HFF-Myc (cell line): ENCODE measurements around the gene PTPN6.

Experiments used
- DNase-seq: peaks from one replicate; pipeline ENCODE4 v3.0.0-alpha.2; 2011; ENCODE audit warnings: low read depth; ENCODE audit errors: extremely low read depth
- H3K4me3 ChIP-seq: replicated peaks from 2 replicates; pipeline ENCODE4 v1.5.1; 2011; ENCODE audit warnings: low read depth, mild to moderate bottlenecking, control low read depth, low read length
- CTCF ChIP-seq: IDR thresholded peaks from 2 replicates; pipeline ENCODE4 v1.5.1; 2012; ENCODE audit warnings: mild to moderate bottlenecking, low read depth, low read length, control low read depth; ENCODE audit errors: missing control alignments

PTPN6 gene

GRCh38 chr12:6909421-6910145 lies 41.6 kb upstream of the PTPN6 start:
- no peak for TF ChIP-seq CTCF
- no peak overlapping the region for H3K4me3 ChIP-seq
- no peak for DNase-seq

DNA sequence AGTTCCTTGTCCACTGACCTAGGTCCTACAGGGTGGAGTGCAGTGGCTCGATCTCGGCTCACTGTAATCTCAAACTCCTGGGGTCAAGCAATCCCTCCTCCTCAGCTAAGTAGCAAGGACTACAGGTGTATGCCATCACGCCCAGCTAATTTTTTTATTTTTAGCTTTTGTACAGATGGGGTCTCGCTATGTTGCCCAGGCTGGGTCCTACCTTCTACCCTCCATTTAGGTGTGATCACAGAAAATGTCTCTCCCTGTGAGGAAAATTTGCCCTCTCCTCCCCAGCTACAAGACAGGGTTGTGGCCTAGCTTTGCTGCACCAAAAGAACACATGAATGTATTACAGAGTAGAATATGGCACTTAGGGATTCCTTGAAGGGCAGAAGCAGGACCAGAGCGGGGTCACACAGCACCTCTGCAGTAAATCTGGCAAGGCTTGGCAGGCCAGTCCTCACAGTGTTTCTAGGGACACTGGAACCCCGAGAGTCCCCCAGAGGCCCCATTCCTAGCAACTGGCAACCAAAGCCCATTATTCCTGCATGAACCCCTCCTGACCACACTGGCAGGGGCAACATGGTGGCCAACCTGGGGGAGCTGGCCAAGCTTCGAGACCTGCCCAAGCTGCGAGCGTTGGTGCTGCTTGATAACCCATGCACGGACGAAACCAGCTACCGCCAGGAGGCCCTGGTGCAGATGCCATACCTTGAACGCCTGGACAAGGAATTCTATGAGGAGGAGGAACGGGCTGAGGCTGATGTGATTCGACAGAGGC lies 38.8 kb upstream of the PTPN6 start:
- no peak for TF ChIP-seq CTCF
- no peak overlapping the region for H3K4me3 ChIP-seq
- no peak for DNase-seq

DNA sequence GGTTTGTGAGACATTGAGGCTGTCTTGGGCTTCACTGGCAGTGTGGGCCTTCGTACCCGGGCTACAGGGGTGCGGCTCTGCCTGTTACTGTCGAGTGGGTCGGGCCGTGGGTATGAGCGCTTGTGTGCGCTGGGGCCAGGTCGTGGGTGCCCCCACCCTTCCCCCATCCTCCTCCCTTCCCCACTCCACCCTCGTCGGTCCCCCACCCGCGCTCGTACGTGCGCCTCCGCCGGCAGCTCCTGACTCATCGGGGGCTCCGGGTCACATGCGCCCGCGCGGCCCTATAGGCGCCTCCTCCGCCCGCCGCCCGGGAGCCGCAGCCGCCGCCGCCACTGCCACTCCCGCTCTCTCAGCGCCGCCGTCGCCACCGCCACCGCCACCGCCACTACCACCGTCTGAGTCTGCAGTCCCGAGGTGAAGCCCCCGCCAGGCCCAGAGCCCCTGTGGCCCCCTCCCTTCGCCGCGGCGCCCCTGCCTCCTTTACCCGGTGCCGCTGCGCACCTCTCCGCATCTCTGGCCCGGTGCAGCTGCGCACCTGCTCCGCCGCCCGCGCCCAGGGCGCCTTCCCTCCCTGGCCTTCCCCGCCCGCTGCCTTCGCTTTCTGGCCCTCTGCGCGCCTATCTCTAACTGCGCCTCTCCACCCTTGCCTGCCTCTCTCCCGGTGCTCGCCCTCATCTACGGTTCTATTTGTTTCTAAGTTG lies 36.8 kb upstream of the PTPN6 start, which contains the start of gene ENO2:
TSS of gene ENO2 (plus strand) at position 335 of the 701 bp plus-strand sequence. CDS start 1,253 bp downstream, outside the sequence.
- no peak for DNase-seq
- H3K4me3 ChIP-seq = peak within 1 kb of the TSS; percentile 45
- TF ChIP-seq CTCF = no peak

DNA sequence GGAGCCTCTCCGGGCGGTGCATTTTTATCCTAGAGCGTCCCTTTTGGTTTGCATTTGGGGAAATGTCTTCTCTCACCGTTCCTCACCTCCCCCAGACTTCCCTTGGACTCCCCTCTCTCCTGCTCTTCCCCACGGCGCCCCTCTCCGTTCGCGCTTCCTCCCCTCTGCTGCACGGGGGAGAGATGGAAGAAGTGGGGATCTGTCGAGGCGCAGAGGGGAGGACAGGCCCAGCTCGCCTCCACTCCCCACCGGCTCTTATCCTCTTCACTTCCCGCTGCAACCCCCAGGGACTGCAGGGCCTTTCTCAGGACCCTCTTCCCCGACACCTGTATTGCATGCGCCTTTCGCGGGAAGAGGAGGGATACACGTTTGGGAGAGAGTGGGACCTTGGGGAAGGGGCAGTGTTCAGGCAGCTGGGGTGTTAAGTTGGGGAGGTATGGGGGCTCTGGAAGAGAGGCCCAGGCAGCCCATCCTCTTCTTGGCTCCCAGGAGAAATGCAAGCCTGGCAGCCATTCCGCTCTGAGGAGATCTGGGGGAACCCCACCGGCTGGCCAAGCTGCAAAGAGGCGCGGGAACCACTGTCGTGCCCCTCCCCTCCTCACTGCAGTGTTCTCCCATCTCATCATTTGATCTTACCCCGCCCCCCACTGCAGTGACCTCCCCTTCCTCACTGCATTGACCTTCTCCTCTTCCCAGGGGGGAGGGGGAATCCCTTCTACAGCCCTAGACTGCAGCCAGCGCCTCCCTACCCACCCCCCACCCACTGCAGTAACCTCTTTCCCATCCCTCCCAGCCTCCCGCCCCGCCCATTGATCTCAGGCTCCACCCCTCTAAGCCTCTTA lies 36.0 kb upstream of the PTPN6 start:
- peak overlapping the region; percentile 45 for H3K4me3 ChIP-seq
- no peak for DNase-seq
- no peak for TF ChIP-seq CTCF

DNA sequence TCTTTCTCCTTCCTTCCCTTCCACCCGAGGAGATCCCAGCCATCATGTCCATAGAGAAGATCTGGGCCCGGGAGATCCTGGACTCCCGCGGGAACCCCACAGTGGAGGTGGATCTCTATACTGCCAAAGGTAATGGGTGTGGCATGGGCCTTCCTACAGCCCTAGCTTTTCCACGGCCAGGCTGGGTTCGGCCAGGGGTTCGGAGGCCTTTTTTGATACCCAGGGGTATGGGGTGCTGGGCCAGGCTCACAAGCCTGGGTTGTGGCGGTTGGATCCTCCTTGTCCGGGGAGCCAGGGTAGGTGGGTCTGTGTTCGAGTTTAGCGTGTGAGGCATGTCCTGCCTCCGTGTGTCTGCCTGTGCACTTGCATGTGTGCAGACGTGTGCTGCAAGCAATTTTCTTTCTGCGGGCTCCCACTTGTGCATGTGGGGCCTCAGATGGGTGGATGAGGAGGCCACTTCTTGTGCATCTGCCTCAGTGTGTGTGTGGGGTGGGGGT lies 35.3 kb upstream of the PTPN6 start:
- DNase-seq = no peak
- no peak for TF ChIP-seq CTCF
- no peak overlapping the region for H3K4me3 ChIP-seq

GRCh38 chr12:6916426-6917200 lies 34.5 kb upstream of the PTPN6 start:
- DNase-seq = no peak
- H3K4me3 ChIP-seq = no peak overlapping the region
- TF ChIP-seq CTCF = no peak
